ENCODE results near the gene STIMATE.

The STIMATE gene

GRCh38 chr3:52839268-52839575 lies 58.1 kb downstream of the STIMATE start:
- DNase-seq, result no peak

- no peak for DNase-seq
Observed at GRCh38 chr3:52838561-52839267, 58.6 kb downstream of the STIMATE start.

- DNase-seq, result no peak
Observed at GRCh38 chr3:52836986-52837385, 60.4 kb downstream of the STIMATE start.

GRCh38 chr3:52836471-52836845 lies 60.9 kb downstream of the STIMATE start:
- DNase-seq, result no peak

- DNase-seq, result no peak
Observed at GRCh38 chr3:52835766-52836470, 61.4 kb downstream of the STIMATE start.

GRCh38 chr3:52834871-52835501 lies 62.4 kb downstream of the STIMATE start, which contains the start of gene MUSTN1:
TSS of gene MUSTN1 (minus strand) at chr3:52835019. CDS start at chr3:52834948, 71 bp downstream.
- DNase-seq, result peak; percentile 14

GRCh38 chr3:52833202-52833601 lies 64.1 kb downstream of the STIMATE start:
- no peak for DNase-seq

- peak; percentile 68 for DNase-seq
Observed at GRCh38 chr3:52831500-52832301, 65.6 kb downstream of the STIMATE start.

- DNase-seq, result no peak
Observed at GRCh38 chr3:52830535-52831258, 66.7 kb downstream of the STIMATE start, which contains the start of gene ITIH4. TSS of gene ITIH4 (minus strand) at chr3:52830672. CDS start at chr3:52830642, 30 bp downstream.

GRCh38 chr3:52829906-52830463 lies 67.4 kb downstream of the STIMATE start:
- DNase-seq, result no peak

GRCh38 chr3:52829482-52829881 lies 67.9 kb downstream of the STIMATE start:
- no peak for DNase-seq

GRCh38 chr3:52827866-52828376 lies 69.4 kb downstream of the STIMATE start:
- no peak for DNase-seq

- DNase-seq, result peak; percentile 10
Observed at GRCh38 chr3:52827441-52827840, 69.9 kb downstream of the STIMATE start.

- DNase-seq, result no peak
Observed at GRCh38 chr3:52824037-52824436, 73.3 kb downstream of the STIMATE start.

- DNase-seq, result no peak
Observed at GRCh38 chr3:52822363-52822762, 75.0 kb downstream of the STIMATE start.

GRCh38 chr3:52820736-52821135 lies 76.6 kb downstream of the STIMATE start:
- peak; percentile 8 for DNase-seq

GRCh38 chr3:52819936-52820335 lies 77.4 kb downstream of the STIMATE start:
- no peak for DNase-seq

GRCh38 chr3:52817860-52818259 lies 79.5 kb downstream of the STIMATE start:
- DNase-seq, result no peak

- DNase-seq, result no peak
Observed at GRCh38 chr3:52817221-52817620, 80.1 kb downstream of the STIMATE start.

- no peak for DNase-seq
Observed at GRCh38 chr3:52816654-52817053, 80.7 kb downstream of the STIMATE start.

GRCh38 chr3:52816199-52816598 lies 81.1 kb downstream of the STIMATE start:
- DNase-seq, result no peak

- DNase-seq, result no peak
Observed at GRCh38 chr3:52813810-52814209, 83.5 kb downstream of the STIMATE start.

Measured in fibroblast of upper back skin (primary cell).